ENCODE data around the gene CHAT. TPM values are rescaled to one million over a fixed set of nuclear protein-coding genes. Genes with fewer than 3 reads are reported as not detected.

The CHAT gene
- total RNA-seq, 1 donor from 2014 or later = not detected

DNA sequence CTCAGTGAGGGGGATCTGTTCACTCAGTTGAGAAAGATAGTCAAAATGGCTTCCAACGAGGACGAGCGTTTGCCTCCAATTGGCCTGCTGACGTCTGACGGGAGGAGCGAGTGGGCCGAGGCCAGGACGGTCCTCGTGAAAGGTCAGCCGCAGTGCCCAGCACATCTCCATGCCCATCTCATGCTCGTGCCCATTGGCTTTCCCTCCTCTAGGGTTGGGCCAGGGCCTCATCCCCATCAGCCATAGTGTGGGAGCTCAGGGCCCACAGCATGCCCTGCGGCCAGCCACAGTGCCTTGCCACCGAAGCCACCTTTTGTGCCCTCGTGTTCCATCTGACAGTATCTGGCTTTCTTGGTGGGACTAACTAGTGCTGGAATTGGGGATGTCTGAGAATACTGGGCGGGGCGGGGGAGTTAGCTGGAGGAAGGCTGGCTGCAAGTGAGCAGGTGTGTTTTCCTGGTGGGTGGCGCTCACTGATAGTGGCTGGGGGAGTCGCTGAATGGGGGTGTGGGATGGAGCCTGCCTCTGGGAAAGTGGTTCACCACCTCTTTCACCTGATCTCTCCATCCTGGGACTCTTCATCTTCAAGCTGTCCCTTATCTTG, 13.9 kb downstream of the CHAT start:
- DNase-seq (ENCODE audit: low spot score in 2 of 2, unreplicated experiment in 2 of 2) = no peak
- H3K4me3 Mint-ChIP-seq = no peak overlapping the region
- no peaks in the 10 kb centered on the region for H3K36me3 Mint-ChIP-seq
- peaks cover 34% of the 10 kb centered on the region for H3K27me3 Mint-ChIP-seq (ENCODE audit: low read depth)
- TF ChIP-seq, protein P1, sequence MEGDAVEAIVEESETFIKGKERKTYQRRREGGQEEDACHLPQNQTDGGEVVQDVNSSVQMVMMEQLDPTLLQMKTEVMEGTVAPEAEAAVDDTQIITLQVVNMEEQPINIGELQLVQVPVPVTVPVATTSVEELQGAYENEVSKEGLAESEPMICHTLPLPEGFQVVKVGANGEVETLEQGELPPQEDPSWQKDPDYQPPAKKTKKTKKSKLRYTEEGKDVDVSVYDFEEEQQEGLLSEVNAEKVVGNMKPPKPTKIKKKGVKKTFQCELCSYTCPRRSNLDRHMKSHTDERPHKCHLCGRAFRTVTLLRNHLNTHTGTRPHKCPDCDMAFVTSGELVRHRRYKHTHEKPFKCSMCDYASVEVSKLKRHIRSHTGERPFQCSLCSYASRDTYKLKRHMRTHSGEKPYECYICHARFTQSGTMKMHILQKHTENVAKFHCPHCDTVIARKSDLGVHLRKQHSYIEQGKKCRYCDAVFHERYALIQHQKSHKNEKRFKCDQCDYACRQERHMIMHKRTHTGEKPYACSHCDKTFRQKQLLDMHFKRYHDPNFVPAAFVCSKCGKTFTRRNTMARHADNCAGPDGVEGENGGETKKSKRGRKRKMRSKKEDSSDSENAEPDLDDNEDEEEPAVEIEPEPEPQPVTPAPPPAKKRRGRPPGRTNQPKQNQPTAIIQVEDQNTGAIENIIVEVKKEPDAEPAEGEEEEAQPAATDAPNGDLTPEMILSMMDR (IDR thresholded peaks at IDR 0.05; ENCODE audit: unreplicated experiment) = no peak
- H3K27ac Mint-ChIP-seq = no peak overlapping the region
- H3K9me3 Mint-ChIP-seq = no peaks in the 10 kb centered on the region
- no peaks in the 10 kb centered on the region for H3K4me1 Mint-ChIP-seq

DNA sequence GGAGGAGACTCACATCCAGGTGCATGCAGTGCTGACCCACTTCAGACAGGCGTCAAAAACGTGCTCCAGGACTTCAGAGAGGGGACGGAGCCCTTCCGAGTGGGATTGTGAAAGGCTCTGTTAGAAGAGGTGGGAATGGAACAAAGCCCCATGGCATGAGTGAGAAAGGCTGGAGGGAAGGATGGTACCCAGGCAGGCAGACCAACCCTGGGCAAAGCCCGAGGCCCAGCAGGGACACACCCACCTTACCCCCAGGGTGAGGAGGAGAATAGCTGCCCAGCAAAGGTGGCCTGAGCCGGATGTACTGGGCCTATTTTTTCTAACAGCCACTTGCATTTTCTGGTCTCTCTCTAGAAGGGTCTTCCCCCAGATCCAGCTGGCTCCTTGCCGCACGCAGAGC, 14.8 kb downstream of the CHAT start:
- H3K27me3 Mint-ChIP-seq (ENCODE audit: low read depth) = peaks cover 30% of the 10 kb centered on the region
- DNase-seq (ENCODE audit: low spot score in 2 of 2, unreplicated experiment in 2 of 2) = no peak
- H3K36me3 Mint-ChIP-seq = no peaks in the 10 kb centered on the region
- no peak overlapping the region for H3K27ac Mint-ChIP-seq
- H3K9me3 Mint-ChIP-seq = no peaks in the 10 kb centered on the region
- no peak overlapping the region for H3K4me3 Mint-ChIP-seq
- TF ChIP-seq, protein P1 (IDR thresholded peaks at IDR 0.05; ENCODE audit: unreplicated experiment) = no peak
- no peaks in the 10 kb centered on the region for H3K4me1 Mint-ChIP-seq

DNA sequence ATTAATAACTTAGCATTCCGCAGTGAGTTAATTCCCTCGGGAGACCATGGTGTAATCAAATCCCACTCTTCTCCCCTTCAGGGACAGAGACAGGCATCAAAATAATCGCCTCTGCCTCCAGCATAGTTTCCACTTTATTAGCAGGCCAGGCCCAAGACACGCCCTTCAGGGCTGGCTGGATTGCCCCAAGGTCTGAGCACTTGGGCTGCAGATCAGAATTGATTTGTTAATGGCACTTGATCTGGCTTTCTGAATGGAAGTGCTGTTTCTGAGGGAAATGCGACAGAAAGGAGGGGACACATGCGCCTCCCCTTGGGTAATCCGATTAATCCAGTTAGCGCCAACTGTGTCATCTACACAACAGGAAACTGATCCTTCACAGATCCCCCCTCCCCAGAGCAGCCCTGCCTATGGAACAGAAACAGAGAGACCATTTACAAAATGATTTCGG, 15.6 kb downstream of the CHAT start:
- H3K9me3 Mint-ChIP-seq = no peaks in the 10 kb centered on the region
- no peaks in the 10 kb centered on the region for H3K36me3 Mint-ChIP-seq
- H3K27me3 Mint-ChIP-seq (ENCODE audit: low read depth) = peaks cover 26% of the 10 kb centered on the region
- TF ChIP-seq, protein P1 (IDR thresholded peaks at IDR 0.05; ENCODE audit: unreplicated experiment) = no peak
- DNase-seq (ENCODE audit: low spot score in 2 of 2, unreplicated experiment in 2 of 2) = no peak
- no peaks in the 10 kb centered on the region for H3K4me1 Mint-ChIP-seq
- H3K4me3 Mint-ChIP-seq = no peak overlapping the region
- no peak overlapping the region for H3K27ac Mint-ChIP-seq

GRCh38 chr10:49631975-49632374, 18.1 kb downstream of the CHAT start:
- H3K27me3 Mint-ChIP-seq (ENCODE audit: low read depth) = peaks cover 28% of the 10 kb centered on the region
- TF ChIP-seq, protein P1 (IDR thresholded peaks at IDR 0.05; ENCODE audit: unreplicated experiment) = no peak

DNA sequence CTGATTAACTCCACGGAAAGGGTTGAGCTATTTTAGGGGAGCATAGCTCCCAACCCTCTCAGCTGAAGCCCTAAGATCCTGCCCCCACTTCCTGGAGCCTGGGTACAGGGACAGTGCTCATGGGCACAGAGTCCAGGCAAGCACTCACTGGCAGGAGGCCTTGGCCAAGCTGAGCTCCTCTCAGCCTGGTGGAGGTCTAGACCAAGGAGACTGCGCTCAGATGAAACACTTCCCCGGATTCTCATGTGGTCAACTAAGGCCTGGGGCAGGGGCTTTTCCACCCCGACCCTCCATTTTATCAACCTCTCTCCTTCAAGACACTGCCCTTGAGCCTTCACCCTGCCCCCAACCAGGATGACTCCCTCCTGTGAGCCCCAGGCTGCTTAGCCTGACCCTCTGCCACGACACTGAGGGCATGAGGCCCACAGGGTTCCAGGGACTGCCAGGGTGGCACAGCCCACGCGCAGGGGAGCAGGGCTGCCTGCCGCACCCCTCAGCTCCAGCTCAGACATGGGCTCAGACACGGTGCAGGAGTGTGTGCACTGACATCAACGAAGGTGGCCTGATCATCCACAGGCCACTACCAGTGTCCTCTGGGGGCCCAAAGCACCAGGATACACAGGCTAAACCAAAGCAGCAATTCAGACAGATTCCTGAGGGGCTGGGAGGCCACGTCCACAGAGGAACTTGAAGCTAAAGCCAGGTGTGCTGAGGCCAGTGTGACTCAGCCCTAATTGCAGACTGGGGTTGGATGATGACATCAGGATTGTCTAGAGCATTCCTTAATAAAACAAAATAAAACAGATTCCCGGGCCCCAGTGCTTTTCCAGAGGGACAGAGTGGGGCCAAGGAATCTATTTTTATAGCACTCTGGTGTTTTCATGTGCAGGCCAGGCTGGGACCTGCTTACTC, 18.8 kb downstream of the CHAT start:
- DNase-seq (ENCODE audit: low spot score in 2 of 2, unreplicated experiment in 2 of 2) = no peak
- Mint-ChIP-seq H3K36me3 (no peaks in the 10 kb centered on the region), H3K27me3 (ENCODE audit: low read depth) (peaks cover 35% of the 10 kb centered on the region), H3K4me1 (no peaks in the 10 kb centered on the region), H3K9me3 (no peaks in the 10 kb centered on the region), H3K4me3 (no peak overlapping the region), H3K27ac (no peak overlapping the region)
- TF ChIP-seq, protein P1 (IDR thresholded peaks at IDR 0.05; ENCODE audit: unreplicated experiment) = no peak

More at GRCh38 chr10:49631975-49632374, 18.1 kb downstream of the CHAT start:
- Mint-ChIP-seq H3K36me3 (no peaks in the 10 kb centered on the region), H3K27ac (no peak overlapping the region), H3K9me3 (no peaks in the 10 kb centered on the region), H3K4me1 (no peaks in the 10 kb centered on the region), H3K4me3 (no peak overlapping the region)
- no peak for DNase-seq (ENCODE audit: low spot score in 2 of 2, unreplicated experiment in 2 of 2)
